NT2/D1 (cell line): Measurements from ENCODE around the gene PPP6R3.

Experiments used
- DNase-seq: peaks from one replicate; pipeline ENCODE4 v3.0.0-alpha.2; 2011; ENCODE audit warnings: low read depth, low spot score
- H3K27me3 ChIP-seq: 2 replicates; pipeline ENCODE4 v1.6.0; 2011; ENCODE audit warnings: mild to moderate bottlenecking; ENCODE audit not compliant: insufficient read length, insufficient read depth
- H3K36me3 ChIP-seq: 2 replicates; pipeline ENCODE4 v1.6.1; 2011; ENCODE audit warnings: mild to moderate bottlenecking, low read length, mixed read lengths; ENCODE audit not compliant: insufficient read depth, insufficient read length
- H3K4me1 ChIP-seq: 2 replicates; pipeline ENCODE4 v1.5.1; 2011; ENCODE audit not compliant: insufficient read depth, insufficient read length
- H3K4me3 ChIP-seq: 2 replicates; pipeline ENCODE4 v1.5.1; 2011; ENCODE audit warnings: low read depth; ENCODE audit not compliant: insufficient read length
- H3K9ac ChIP-seq: 2 replicates; pipeline ENCODE4 v1.6.0; 2011; ENCODE audit warnings: low read depth; ENCODE audit not compliant: insufficient read length
- H3K9me3 ChIP-seq: 2 replicates; pipeline ENCODE4 v1.5.1; 2011; ENCODE audit warnings: mild to moderate bottlenecking, low read length; ENCODE audit not compliant: insufficient read depth
- SUZ12 ChIP-seq: IDR thresholded peaks from 2 replicates; pipeline ENCODE4 v1.6.1; 2011; ENCODE audit not compliant: insufficient read length, insufficient read depth; ENCODE audit errors: extremely low read depth
- YY1 ChIP-seq: IDR thresholded peaks from 2 replicates; pipeline ENCODE4 v1.6.1; 2011; ENCODE audit not compliant: insufficient read length, insufficient read depth
- ZNF274 ChIP-seq: IDR thresholded peaks from 2 replicates; pipeline ENCODE4 v1.6.1; 2011; ENCODE audit warnings: mild to moderate bottlenecking, low read depth, low read length

PPP6R3 gene

GRCh38 chr11:68550485-68550817 is 89.9 kb downstream of the PPP6R3 start:
- DNase-seq, result no peak
- peaks cover 76% of the 10 kb centered on the region for H3K36me3 ChIP-seq
- H3K9ac ChIP-seq, result no peak overlapping the region
- H3K4me1 ChIP-seq, result no peaks in the 10 kb centered on the region
- TF ChIP-seq YY1, result no peak
- TF ChIP-seq ZNF274, result no peak
- TF ChIP-seq SUZ12, result no peak
- no peaks in the 10 kb centered on the region for H3K27me3 ChIP-seq
- H3K9me3 ChIP-seq, result no peaks in the 10 kb centered on the region
- H3K4me3 ChIP-seq, result no peak overlapping the region

DNA sequence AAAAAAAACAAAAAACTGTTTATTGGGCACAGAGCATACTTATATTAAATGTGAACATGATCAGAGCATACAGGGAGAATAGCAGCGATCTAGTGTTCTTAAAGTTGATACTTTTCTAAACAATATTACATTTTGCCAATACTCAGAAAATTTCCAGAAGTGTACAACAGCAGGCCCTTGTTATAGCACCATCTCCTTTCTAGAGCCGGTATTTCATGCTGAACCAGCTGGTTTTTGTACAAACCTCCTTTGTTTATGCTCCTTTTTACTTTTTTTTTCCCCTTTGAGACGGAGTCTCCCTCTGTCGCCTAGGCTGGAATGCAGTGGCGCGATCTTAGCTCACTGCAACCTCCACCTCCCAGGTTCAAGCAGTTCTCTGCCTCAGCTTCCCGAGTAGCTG is 90.7 kb downstream of the PPP6R3 start:
- H3K36me3 ChIP-seq, result peaks cover 72% of the 10 kb centered on the region
- no peaks in the 10 kb centered on the region for H3K4me1 ChIP-seq
- no peak overlapping the region for H3K4me3 ChIP-seq
- no peak for TF ChIP-seq YY1
- no peak for TF ChIP-seq ZNF274
- TF ChIP-seq SUZ12, result no peak
- no peaks in the 10 kb centered on the region for H3K27me3 ChIP-seq
- DNase-seq, result no peak
- no peak overlapping the region for H3K9ac ChIP-seq
- H3K9me3 ChIP-seq, result no peaks in the 10 kb centered on the region

DNA sequence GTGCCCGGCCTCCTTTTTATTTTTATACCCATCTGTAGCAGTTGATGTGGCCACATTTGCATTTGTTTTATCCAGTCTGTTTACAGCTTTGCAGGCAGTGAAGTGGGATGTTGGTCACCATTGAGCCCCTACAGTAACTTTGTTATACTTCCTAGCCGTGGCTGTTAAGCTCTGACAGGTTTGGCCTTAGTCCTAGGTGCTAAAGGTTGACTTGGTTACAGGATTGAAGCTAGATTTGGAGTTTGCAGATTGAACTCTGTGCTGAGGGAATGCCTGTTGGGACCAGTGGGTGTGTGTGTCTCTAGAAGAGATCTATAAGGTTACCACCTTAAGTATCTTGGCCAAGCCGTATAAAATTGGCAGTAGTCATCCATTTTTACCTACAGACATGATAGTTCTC is 91.2 kb downstream of the PPP6R3 start:
- Histone ChIP-seq H3K9ac (no peak overlapping the region), H3K36me3 (peaks cover 69% of the 10 kb centered on the region), H3K9me3 (no peaks in the 10 kb centered on the region), H3K27me3 (no peaks in the 10 kb centered on the region), H3K4me1 (no peaks in the 10 kb centered on the region), H3K4me3 (no peak overlapping the region)
- no peak for DNase-seq
- TF ChIP-seq YY1 (no peak), SUZ12 (no peak), ZNF274 (no peak)

- no peaks in the 10 kb centered on the region for H3K4me1 ChIP-seq
- peaks cover 67% of the 10 kb centered on the region for H3K36me3 ChIP-seq
- TF ChIP-seq SUZ12 (no peak), YY1 (no peak)
- no peaks in the 10 kb centered on the region for H3K27me3 ChIP-seq
- H3K9me3 ChIP-seq, result no peaks in the 10 kb centered on the region
- H3K9ac ChIP-seq, result no peak overlapping the region
- no peak overlapping the region for H3K4me3 ChIP-seq
- DNase-seq, result no peak
These were observed 92.0 kb downstream of the PPP6R3 start for GRCh38 chr11:68552542-68552941.

DNA sequence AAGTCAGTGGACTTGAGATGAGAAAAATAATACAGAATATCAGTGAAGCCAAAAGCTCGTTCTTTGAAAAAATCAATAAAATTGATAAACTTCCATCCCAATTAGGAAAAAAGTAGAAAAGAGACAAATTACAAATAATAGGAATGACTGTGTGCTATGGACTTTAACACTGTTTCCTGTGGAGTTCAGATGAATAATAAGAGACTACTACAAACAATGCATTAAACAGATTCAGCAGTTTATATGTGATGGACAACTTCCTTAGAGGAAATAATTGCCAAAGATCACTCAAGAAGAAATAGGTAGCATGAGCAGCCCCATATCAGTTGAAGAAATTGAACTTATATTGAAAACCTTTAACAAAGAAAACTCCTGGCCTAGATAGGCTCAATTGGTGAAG is 99.7 kb downstream of the PPP6R3 start:
- no peaks in the 10 kb centered on the region for H3K9me3 ChIP-seq
- no peaks in the 10 kb centered on the region for H3K4me1 ChIP-seq
- no peak for DNase-seq
- no peaks in the 10 kb centered on the region for H3K27me3 ChIP-seq
- TF ChIP-seq YY1 (no peak), SUZ12 (no peak), ZNF274 (no peak)
- H3K36me3 ChIP-seq, result peaks cover 50% of the 10 kb centered on the region
- H3K4me3 ChIP-seq, result no peak overlapping the region
- H3K9ac ChIP-seq, result no peak overlapping the region

DNA sequence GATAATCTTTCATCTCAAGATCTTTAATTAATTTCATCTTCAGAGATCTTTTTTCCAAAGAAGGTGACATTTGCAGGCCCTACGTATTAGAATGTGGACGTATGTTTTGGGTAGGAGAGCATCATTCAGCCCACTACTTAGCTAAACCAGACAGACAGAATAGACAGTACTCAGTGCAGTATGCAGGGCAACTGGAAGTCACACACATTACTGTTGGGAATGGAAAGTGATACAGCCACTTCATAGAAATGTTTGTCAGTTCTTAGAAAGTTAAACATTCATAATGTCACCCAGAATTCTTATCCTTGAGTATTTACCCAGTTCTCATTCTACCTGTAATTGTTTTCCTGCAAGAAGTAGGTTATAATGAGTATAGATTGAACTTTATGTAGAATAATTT is 102.9 kb downstream of the PPP6R3 start:
- Histone ChIP-seq H3K4me1 (no peaks in the 10 kb centered on the region), H3K9me3 (no peaks in the 10 kb centered on the region), H3K36me3 (peaks cover 63% of the 10 kb centered on the region), H3K4me3 (no peak overlapping the region), H3K27me3 (no peaks in the 10 kb centered on the region), H3K9ac (no peak overlapping the region)
- TF ChIP-seq YY1, result no peak
- TF ChIP-seq SUZ12, result no peak
- no peak for TF ChIP-seq ZNF274
- DNase-seq, result no peak

DNA sequence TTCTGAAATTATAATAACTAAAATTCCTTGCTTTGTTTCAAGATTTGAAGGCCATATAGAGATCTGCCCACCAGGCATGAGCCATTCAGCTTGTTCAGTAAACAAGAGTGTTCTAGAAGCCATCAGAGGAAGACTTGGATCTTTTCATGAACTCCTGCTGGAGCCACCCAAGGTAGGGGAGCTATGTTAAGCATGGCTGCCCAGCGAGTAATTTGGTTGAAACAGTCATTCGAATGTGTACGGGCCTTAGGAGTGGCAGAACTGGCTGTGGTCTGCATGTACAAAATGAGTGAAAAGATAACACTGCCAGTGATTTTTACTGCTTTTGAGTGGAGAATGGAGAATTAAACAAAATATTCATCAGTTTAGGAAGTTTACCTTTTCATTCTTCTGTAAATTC is 103.7 kb downstream of the PPP6R3 start:
- Histone ChIP-seq H3K36me3 (peaks cover 64% of the 10 kb centered on the region), H3K9me3 (no peaks in the 10 kb centered on the region), H3K27me3 (no peaks in the 10 kb centered on the region), H3K4me1 (no peaks in the 10 kb centered on the region), H3K9ac (no peak overlapping the region), H3K4me3 (no peak overlapping the region)
- TF ChIP-seq ZNF274 (no peak), SUZ12 (no peak), YY1 (no peak)
- DNase-seq, result no peak

GRCh38 chr11:68565768-68566167 is 105.2 kb downstream of the PPP6R3 start:
- no peaks in the 10 kb centered on the region for H3K27me3 ChIP-seq
- TF ChIP-seq ZNF274 (no peak), SUZ12 (no peak), YY1 (no peak)
- H3K9ac ChIP-seq, result no peak overlapping the region
- DNase-seq, result no peak
- no peaks in the 10 kb centered on the region for H3K4me1 ChIP-seq
- no peak overlapping the region for H3K4me3 ChIP-seq
- H3K9me3 ChIP-seq, result no peaks in the 10 kb centered on the region
- H3K36me3 ChIP-seq, result peaks cover 65% of the 10 kb centered on the region
